Heart left ventricle (tissue), 13 donors: Measurements from ENCODE around the gene SIX2.

Experiments used
- POLR2A ChIP-seq, 2 donors: fragments of 450-650 bp; IDR thresholded peaks; one replicate each; pipeline ENCODE4 v1.6.1; 2017; ENCODE audit warnings: antibody characterized with exemption in 2 of 2, mild to moderate bottlenecking in 2 of 2, moderate library complexity in 2 of 2
- TF ChIP-seq, protein P1 (sequence below), 12 donors: fragments of 200-600 bp; sonication (generic) in 4 of 12; IDR thresholded peaks; one replicate each; pipeline versions ENCODE4 v1.5.0 to v1.8.0; 2018 to 2022; ENCODE audit warnings: antibody characterized with exemption in 12 of 12, mild to moderate bottlenecking in 5 of 12
- donor health status: ischemic (EF 13 %, LVEDD 7.1; RV severe dilation, severe dysfunction).
- donor health status: DM: no; HTN: yes; CAD: no.
- donor health status: DM: no; HTN: no; CAD: no.
- donor health status: ischemic (EF 25% LVEDD 6.9; RV normal size, moderate dysfunction).
- donor health status: ischemic (EF 25% LVEDD 5.7; RV mildly dilated, moderate dysfunction).
- donor health status: ischemic (EF 35%, LVEDD 5.7; RV mildly dilated, moderate dysfunction).
- donor health status: nonischemic (EF 11% LVEDD 7.7; RV severe dilation, severe dysfunction).
- donor health status: DM: yes; HTN: yes; CAD: no.
- donor health status: PGD.
- donor health status: ischemic (EF 29% LVEDD 5.4; RV normal size, mild dysfunction).
- donor health status: nonischemic (EF 23%, LVEDD 6.1; RV moderate dilation, normal function).

DNA sequence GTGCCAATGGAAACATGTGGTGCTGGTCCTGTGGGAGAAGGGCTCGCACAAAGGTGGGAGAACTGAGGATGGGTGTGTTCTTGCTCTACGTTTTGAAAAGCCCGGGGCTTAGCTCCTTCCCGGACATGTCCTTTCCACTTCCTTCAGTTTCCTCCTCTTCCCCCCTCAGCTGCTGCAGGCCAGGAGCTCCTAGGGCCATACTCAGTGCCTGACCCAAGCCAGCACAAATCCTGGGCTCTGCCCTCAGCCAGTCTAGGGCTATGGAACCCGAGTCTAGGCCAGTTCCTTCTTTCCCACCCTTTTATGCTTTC lies 1.4 kb upstream of the SIX2 start:
- TF ChIP-seq, protein P1, sequence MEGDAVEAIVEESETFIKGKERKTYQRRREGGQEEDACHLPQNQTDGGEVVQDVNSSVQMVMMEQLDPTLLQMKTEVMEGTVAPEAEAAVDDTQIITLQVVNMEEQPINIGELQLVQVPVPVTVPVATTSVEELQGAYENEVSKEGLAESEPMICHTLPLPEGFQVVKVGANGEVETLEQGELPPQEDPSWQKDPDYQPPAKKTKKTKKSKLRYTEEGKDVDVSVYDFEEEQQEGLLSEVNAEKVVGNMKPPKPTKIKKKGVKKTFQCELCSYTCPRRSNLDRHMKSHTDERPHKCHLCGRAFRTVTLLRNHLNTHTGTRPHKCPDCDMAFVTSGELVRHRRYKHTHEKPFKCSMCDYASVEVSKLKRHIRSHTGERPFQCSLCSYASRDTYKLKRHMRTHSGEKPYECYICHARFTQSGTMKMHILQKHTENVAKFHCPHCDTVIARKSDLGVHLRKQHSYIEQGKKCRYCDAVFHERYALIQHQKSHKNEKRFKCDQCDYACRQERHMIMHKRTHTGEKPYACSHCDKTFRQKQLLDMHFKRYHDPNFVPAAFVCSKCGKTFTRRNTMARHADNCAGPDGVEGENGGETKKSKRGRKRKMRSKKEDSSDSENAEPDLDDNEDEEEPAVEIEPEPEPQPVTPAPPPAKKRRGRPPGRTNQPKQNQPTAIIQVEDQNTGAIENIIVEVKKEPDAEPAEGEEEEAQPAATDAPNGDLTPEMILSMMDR (IDR thresholded peaks at IDR 0.05), result no peak
- TF ChIP-seq POLR2A (IDR thresholded peaks at IDR 0.05), result no peak
